CD4-positive, alpha-beta T cell (primary cell): ENCODE data around the gene ZNF200. TPM values are rescaled to one million over a fixed set of nuclear protein-coding genes. Genes with fewer than 3 reads are reported as not detected.

Source experiments
- ATAC-seq: fragments of 200-7000 bp; cut with Tn5 transposase; one replicate; pipeline ENCODE4 v1.10.0; 2022; ENCODE audit warnings: mild to moderate bottlenecking; ENCODE audit not compliant: poor library complexity
- CTCF ChIA-PET: fragments of 350-600 bp; sonication (Branson Sonifier 250); formaldehyde crosslinking; loops from one replicate; lab custom pipeline; 2021; ENCODE audit warnings: antibody characterized with exemption, inconsistent platforms; lab: Charles Lee
- POLR2A ChIA-PET: fragments of 350-600 bp; sonication (Branson Sonifier 250); formaldehyde crosslinking; loops from one replicate; lab custom pipeline; 2021; ENCODE audit warnings: antibody characterized with exemption, inconsistent platforms; lab: Charles Lee
- DNase-seq, 14 experiments: peaks; one replicate each; pipeline ENCODE4 v3.0.0-alpha.2; 2013 to 2020; ENCODE audit warnings: mixed read lengths in 2 of 14
- H3K27ac ChIP-seq, 2 donors: one replicate each; pipeline versions ENCODE4 v1.5.1 to v1.7.0; 2013; ENCODE audit warnings: low read length in 2 of 2, low read depth in 1 of 2, mild to moderate bottlenecking in 1 of 2
- H3K27me3 ChIP-seq, 2 experiments: 1 replicate in 1 of 2; 2 replicates in 1 of 2; pipeline versions ENCODE4 v1.6.1 to v1.7.0; 2013; ENCODE audit warnings: low read length in 2 of 2, control low read depth in 1 of 2, mild to moderate bottlenecking in 1 of 2, moderate library complexity in 1 of 2; ENCODE audit not compliant: insufficient read depth in 2 of 2, control insufficient read depth in 1 of 2
- H3K36me3 ChIP-seq: one replicate; pipeline ENCODE4 v1.6.1; 2013; ENCODE audit warnings: low read length, control low read depth; ENCODE audit not compliant: insufficient read depth
- H3K4me1 ChIP-seq: one replicate; pipeline ENCODE4 v1.6.1; 2013; ENCODE audit warnings: low read length, control low read depth; ENCODE audit not compliant: insufficient read depth
- H3K4me3 ChIP-seq: one replicate; pipeline ENCODE4 v1.5.1; 2013; ENCODE audit warnings: mild to moderate bottlenecking, low read length, moderate library complexity
- H3K9me3 ChIP-seq, 2 experiments: 1 replicate in 1 of 2; 2 replicates in 1 of 2; pipeline versions ENCODE4 v1.6.1 to v1.7.0; 2013; ENCODE audit warnings: low read length in 2 of 2, mild to moderate bottlenecking in 2 of 2, control low read depth in 1 of 2, moderate library complexity in 1 of 2; ENCODE audit not compliant: control insufficient read depth in 1 of 2, insufficient read depth in 1 of 2
- H3K27ac Mint-ChIP-seq: one replicate; pipeline ENCODE4 v1.8.0; 2020; ENCODE audit warnings: mixed read lengths
- H3K27me3 Mint-ChIP-seq: one replicate; pipeline ENCODE4 v1.8.0; 2021; ENCODE audit warnings: mixed read lengths
- H3K36me3 Mint-ChIP-seq: one replicate; pipeline ENCODE4 v1.8.0; 2021; ENCODE audit warnings: low read depth, mixed read lengths
- H3K4me1 Mint-ChIP-seq: one replicate; pipeline ENCODE4 v1.8.0; 2021; ENCODE audit warnings: low read depth, mixed read lengths
- H3K4me3 Mint-ChIP-seq: one replicate; pipeline ENCODE4 v1.8.0; 2020; ENCODE audit warnings: mild to moderate bottlenecking, mixed read lengths
- H3K9me3 Mint-ChIP-seq: one replicate; pipeline ENCODE4 v1.8.0; 2020; ENCODE audit warnings: mixed read lengths
- intact Hi-C, 2 experiments: fragments of 100-400 bp; cut with DNase I in 1 of 2; cut with micrococcal nuclease in 1 of 2; formaldehyde crosslinking; loops; one replicate each; pipeline versions ENCODE4 v1.15.1 to v1.9.0; 2023 to 2025; cut with DNase I, micrococcal nuclease
- total RNA-seq, 174 experiments: library from RNA in 2 of 174; stranded (reverse) in 2 of 174; gene quantifications; one replicate each; pipeline ENCODE4 v1.2.3 and lab custom pipeline; 2021 to 2026
- TF ChIP-seq, protein P1 (sequence below): fragments of 200-600 bp; IDR thresholded peaks from one replicate; pipeline ENCODE4 v1.8.0; 2022; ENCODE audit warnings: antibody characterized with exemption, mild to moderate bottlenecking

ZNF200 gene
- total RNA-seq, 2 experiments from 2014 or later = 7.0 to 7.2 TPM

DNA sequence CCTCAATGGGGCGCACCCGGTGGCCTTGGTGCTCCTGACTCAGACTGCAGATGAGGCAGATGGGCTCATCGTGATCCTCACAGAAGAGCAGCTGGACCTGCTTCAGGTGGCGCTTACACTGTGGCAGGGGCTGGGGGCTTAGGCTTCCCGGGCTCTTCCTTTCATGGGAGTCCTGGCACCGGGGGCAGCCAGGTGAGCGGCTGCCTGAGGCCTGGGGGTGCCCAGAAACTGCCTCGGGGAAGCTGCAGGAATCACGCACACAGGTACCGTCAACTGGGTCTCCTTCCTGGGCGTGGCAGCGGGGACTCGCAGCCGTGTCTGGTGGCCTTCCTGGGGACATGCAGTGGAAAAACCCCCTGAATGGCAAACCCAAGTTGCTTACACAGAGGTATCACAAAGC is 14.5 kb upstream of the ZNF200 start:
- H3K9me3 Mint-ChIP-seq = no peaks in the 10 kb centered on the region
- Histone ChIP-seq H3K4me1 (peaks cover 7% of the 10 kb centered on the region), H3K36me3 (no peaks in the 10 kb centered on the region), H3K27ac (no peak overlapping the region), H3K9me3 (no peaks in the 10 kb centered on the region), H3K27me3 (peaks cover 0 to 2% of the 10 kb centered on the region in 2 experiments), H3K4me3 (no peak overlapping the region)
- ChIA-PET POLR2A (no interaction called here), CTCF (no interaction called here)
- intact Hi-C loops = no loop called here
- ATAC-seq (no peak), DNase-seq (no peak)
- TF ChIP-seq, protein P1, sequence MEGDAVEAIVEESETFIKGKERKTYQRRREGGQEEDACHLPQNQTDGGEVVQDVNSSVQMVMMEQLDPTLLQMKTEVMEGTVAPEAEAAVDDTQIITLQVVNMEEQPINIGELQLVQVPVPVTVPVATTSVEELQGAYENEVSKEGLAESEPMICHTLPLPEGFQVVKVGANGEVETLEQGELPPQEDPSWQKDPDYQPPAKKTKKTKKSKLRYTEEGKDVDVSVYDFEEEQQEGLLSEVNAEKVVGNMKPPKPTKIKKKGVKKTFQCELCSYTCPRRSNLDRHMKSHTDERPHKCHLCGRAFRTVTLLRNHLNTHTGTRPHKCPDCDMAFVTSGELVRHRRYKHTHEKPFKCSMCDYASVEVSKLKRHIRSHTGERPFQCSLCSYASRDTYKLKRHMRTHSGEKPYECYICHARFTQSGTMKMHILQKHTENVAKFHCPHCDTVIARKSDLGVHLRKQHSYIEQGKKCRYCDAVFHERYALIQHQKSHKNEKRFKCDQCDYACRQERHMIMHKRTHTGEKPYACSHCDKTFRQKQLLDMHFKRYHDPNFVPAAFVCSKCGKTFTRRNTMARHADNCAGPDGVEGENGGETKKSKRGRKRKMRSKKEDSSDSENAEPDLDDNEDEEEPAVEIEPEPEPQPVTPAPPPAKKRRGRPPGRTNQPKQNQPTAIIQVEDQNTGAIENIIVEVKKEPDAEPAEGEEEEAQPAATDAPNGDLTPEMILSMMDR = no peak
- H3K4me3 Mint-ChIP-seq = no peak overlapping the region
- H3K27me3 Mint-ChIP-seq = no peaks in the 10 kb centered on the region
- H3K36me3 Mint-ChIP-seq = no peaks in the 10 kb centered on the region
- H3K27ac Mint-ChIP-seq = no peak overlapping the region
- no peaks in the 10 kb centered on the region for H3K4me1 Mint-ChIP-seq

DNA sequence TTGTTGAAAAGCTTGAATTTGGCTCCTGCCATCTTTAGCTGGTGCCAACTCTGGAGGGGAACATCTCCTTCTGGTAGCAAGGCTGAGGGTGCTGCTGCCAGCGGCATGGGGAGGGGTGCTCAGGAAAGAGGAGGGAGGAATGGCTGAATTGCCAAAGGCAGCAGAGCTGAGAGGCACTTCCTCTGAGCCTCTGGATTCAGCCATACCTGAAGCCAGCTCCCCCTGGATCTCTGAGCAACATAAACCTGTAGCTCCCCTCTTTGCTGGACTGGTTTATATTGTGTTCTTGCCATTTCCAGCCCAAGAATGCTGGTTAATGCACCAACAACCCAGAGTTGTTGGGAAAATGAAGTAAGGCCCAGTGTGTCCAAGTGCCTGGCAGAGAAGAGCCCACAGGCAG is 14.1 kb upstream of the ZNF200 start:
- H3K4me3 ChIP-seq = no peak overlapping the region
- DNase-seq (no peak), ATAC-seq (no peak)
- Mint-ChIP-seq H3K4me1 (no peaks in the 10 kb centered on the region), H3K4me3 (no peak overlapping the region), H3K27ac (no peak overlapping the region), H3K27me3 (no peaks in the 10 kb centered on the region), H3K36me3 (no peaks in the 10 kb centered on the region), H3K9me3 (no peaks in the 10 kb centered on the region)
- TF ChIP-seq, protein P1 = no peak
- H3K27ac ChIP-seq = no peak overlapping the region
- ChIA-PET POLR2A (interaction anchor here (0.8 kb wide), 1 partner anchor 34 kb away, joined by 3 read pairs; no protein-coding TSS in a partner anchor), CTCF (no interaction called here)
- H3K9me3 ChIP-seq = no peaks in the 10 kb centered on the region
- H3K4me1 ChIP-seq = peaks cover 7% of the 10 kb centered on the region
- intact Hi-C loops = no loop called here
- peaks cover 0 to 2% of the 10 kb centered on the region in 2 experiments for H3K27me3 ChIP-seq
- no peaks in the 10 kb centered on the region for H3K36me3 ChIP-seq

DNA sequence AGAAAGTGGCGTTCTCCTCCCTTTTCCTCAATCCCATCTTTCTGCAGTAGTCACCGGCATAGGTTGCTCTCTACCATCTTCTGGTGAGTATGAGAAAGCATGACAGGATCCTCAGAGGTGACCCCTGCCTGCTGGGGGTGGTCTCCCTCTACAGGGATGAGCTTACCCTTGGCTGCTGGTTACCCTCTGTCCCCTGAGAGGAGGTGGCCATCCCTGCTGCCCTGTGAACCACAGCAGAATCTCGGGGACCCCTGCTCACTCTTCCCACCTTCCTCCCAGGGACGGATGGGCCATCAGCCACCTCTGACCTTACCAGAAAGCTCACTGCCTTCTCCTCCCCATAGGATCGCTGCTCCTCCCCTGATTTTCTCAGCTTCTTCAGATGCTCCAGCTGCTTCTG is 13.6 kb upstream of the ZNF200 start:
- no peak overlapping the region for H3K4me3 ChIP-seq
- DNase-seq (no peak), ATAC-seq (no peak)
- Mint-ChIP-seq H3K4me1 (no peaks in the 10 kb centered on the region), H3K9me3 (no peaks in the 10 kb centered on the region), H3K27ac (no peak overlapping the region), H3K4me3 (no peak overlapping the region), H3K27me3 (no peaks in the 10 kb centered on the region), H3K36me3 (no peaks in the 10 kb centered on the region)
- intact Hi-C loops = no loop called here
- peaks cover 7% of the 10 kb centered on the region for H3K4me1 ChIP-seq
- POLR2A ChIA-PET = interaction anchor here (0.8 kb wide), 1 partner anchor 34 kb away, joined by 3 read pairs; no protein-coding TSS in a partner anchor
- no peaks in the 10 kb centered on the region for H3K27me3 ChIP-seq
- TF ChIP-seq, protein P1 = no peak
- no peaks in the 10 kb centered on the region for H3K36me3 ChIP-seq
- CTCF ChIA-PET = no interaction called here
- no peak overlapping the region for H3K27ac ChIP-seq
- no peaks in the 10 kb centered on the region for H3K9me3 ChIP-seq
